HG02943 (cell line): Measurements from ENCODE around the gene BRD7.

Experiments
- ATAC-seq: cut with Tn5 transposase; IDR thresholded peaks from one replicate; pipeline ENCODE4 v1.9.1; 2021; ENCODE audit warnings: mild to moderate bottlenecking, low read depth, moderate library complexity; ENCODE audit not compliant: unreplicated experiment

BRD7 gene

DNA sequence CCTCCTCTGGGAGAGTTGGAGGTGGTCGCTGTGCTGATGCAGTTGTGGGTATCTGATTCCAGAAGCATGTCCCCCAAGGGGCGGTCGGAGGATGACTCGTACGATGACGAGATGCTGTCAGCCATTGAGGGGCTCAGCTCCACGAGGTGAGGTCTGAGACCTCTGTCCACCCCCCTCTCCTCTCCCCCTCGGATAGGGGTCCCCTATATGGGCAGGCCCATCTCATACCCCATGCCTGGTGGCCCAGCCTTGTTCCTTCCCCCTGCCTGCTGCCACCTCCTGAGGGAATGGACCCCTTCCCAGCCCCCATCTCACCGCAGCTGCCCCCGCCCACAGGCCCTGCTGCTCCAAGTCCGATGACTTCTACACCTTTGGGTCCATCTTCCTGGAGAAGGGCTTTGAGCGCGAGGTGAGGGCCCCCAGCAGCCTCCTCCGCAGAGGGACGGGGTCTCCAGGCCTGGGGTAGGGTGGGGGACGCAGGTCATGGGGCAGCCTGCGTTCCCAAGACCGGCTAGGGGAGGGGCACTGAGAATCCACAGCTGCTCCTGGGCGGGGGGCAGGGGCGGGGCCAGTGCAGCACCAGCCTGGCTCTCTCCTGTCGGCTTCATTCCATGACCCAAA, 63.2 kb downstream of the BRD7 start:
- ATAC-seq = no peak

DNA sequence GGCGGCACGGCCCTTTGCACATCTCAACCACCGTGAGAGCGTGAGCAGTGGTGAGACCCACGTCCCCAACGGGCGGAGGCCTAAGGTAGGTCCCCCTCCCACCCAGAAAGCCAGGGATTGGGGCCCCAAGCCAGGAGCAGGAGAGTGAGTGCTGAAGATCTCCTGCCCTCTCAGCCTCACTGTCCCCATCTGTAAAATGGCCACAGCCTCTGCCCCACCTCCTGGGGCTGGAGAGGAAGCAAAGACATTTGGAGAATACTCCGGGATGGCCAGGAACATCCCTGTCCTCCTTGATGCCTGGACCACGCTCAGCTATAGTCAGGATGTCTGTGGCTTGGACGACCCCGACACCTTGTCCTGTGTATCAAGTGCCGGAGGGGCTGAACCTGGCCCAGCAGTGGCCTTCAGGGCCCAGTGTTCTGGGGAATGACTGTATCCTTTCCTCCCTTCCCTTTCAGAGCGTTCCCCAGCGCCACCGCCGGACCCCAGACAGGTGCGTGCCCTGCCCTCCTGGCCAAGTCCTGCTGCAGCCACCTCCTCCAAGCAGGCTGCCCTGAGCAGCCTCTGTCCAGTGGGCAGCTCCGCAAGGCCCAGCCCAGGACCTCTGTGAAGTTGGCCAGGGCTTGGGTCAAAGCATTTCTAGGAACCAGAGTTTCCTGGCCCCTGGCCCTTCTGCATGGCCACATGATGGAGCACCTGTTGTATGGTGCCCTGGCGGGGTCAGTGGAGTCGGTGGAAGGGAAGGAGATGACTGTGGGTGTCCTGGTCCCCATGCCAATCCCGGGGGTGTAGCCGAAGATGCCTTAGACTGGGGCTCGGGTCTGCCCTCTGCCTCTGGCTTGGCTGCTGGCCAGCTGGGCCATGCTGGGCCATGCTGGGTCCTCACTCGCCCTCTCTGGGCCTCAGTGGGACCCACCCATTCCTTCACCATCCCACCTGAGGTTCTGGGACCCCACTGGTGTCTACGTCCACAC, 64.0 kb downstream of the BRD7 start:
- ATAC-seq = no peak

- ATAC-seq = no peak
Observed at GRCh38 chr16:50303605-50304466, 65.0 kb downstream of the BRD7 start.

GRCh38 chr16:50303041-50303604, 65.7 kb downstream of the BRD7 start:
- ATAC-seq = no peak

- ATAC-seq = no peak
Observed at GRCh38 chr16:50302472-50303005, 66.2 kb downstream of the BRD7 start.

DNA sequence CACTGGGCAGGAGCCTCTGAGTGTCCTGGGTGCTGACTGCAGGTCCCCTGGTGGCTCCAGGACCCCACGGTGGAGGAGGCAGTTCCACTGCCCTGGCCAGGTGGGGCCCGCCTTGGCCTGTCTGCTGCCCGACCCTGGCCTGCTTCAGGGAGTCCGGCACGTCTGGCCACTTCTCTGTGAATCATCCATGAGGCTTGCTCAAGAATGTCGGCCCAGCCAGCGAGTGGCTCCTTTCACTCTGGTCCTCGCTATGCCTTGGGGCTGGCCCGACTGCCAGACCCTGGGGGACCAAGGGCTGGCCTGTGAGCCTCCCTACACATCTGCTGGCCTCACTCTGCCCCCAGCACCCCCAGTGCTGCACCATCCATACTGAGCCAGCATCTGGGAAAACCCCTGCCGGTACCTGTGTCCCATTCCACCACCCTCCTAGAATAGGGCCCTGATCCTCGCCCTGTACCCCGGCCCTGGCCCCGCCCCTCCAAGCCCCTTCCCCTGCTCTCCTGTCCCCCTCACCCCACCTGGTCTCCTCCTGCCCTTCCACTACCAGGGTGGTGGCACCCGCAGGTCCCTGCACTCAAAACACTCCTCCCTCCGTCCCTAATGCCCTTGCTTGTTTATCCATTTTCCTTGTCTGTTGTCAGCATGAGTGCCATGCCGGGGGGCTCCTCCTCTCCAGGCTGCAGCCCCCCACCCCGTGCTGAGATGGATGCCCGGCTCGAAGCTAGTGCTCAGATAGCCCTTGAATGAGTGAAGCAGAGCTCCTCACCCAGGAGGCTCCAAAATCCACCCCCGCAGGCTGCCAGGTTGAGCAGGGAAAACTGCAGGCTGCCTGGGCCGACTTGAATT, 66.9 kb downstream of the BRD7 start:
- no peak for ATAC-seq

- ATAC-seq = no peak
Observed at GRCh38 chr16:50300942-50301625, 67.7 kb downstream of the BRD7 start.

DNA sequence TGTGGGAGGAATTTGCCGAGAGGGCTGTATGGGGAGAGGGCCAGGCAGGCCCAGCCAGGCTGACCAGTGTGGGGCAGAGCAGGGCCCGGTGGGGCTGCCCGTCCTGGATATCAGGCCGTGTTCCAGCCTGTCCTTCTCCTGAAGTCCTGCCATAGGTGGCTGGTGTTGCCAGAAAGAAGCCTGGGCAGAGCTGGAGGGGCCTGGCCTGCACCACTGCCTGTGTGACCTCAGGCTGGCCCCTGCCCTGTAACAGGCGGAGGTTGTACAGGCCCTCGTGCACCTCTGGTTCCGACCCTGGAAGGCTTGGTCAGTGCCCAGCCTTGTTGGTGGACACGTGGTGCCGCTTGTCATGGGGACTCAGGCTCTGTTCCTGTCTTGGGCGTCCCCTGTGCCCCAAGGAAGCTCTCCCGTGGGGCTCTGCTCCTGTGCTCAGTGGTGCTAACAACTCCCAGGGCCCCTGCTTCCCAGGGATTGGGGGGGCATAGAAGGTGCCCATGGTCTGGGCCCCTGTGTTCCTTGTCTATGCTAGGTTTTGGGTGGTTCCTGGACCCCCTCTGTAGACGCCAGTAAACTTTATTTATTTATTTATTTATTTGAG, 69.2 kb downstream of the BRD7 start:
- ATAC-seq = no peak

GRCh38 chr16:50298591-50299507, 69.9 kb downstream of the BRD7 start:
- no peak for ATAC-seq

DNA sequence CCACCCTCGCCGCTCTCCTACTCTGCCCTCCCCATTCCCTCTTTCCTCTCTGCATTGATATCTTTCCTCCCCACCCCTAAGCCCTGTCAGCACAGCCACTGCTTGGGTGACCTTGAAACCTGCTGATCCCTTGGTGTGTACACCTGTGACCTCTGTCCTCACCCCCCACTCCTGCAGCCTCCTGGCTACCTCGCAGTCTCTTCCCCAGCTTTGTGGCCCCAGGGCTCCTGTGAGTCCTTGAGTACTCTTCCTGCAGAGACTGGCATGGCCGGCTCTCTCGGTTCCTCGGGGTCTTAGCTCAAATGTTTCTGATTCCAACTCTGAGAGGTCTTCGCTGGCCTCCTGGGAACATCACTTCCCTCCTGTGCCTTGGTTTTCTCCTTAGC, 70.7 kb downstream of the BRD7 start:
- no peak for ATAC-seq

- no peak for ATAC-seq
Observed at GRCh38 chr16:50297301-50298074, 71.3 kb downstream of the BRD7 start.

GRCh38 chr16:50296807-50297206, 72.0 kb downstream of the BRD7 start:
- ATAC-seq = no peak

- no peak for ATAC-seq
Observed at GRCh38 chr16:50295541-50296132, 73.2 kb downstream of the BRD7 start.

DNA sequence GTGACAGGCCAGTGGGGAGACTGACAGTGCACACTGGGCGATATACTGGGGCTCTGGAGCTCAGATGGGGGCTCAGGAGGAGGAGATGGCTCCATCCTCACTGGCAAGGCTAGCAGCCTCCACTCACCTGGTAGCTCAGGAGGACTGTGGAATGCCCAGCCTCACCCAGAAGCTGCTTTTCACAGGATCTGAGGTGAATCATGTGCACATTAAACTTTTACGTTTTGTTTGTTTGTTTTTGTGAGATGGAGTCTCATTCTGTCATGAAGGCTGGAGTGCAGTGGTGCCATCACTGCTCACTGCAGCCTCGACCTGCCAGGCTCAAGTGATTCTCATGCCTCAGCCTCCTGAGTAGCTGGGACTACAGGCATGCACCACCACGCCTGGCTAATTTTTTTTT, 73.8 kb downstream of the BRD7 start:
- no peak for ATAC-seq

DNA sequence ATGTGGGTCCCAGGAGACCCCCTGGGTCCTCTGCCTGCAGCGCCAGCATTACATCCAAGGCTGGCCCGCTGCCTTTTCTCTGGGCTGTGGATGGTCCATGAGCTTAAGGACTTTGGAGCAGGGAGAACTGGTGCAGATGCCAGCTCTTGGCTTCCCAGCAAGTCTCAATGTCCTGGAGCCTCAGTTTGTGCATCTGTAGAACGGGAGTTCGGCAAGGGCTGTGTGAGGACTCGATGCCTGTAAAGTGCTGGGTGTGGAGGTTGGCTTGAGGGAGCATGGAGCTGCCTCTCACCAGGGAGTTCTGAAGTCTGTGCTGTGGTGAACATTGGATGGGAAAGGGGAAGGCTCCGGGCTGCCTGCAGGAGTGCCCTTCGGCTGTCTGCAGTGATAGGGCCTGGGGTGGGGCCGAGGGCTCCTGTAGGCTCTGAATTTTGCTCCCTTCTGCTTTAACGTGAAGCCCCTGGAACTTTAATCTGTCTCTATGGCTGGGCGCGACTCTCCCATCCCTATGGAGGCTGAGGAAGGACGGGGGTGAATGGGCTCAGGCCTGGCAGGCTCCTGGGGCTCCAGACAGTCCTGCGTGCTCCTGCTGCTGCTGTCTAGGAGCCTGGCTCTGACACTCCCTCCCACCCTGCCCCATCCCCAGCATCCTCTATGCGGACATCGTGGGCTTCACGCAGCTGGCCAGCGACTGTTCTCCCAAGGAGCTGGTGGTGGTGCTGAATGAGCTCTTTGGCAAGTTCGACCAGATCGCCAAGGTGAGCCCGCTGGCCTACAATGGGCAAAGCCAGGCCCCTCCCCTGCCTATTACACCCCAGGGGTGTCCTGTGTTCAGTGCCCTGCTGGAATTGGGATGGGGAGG, 74.6 kb downstream of the BRD7 start:
- no peak for ATAC-seq
